ENCODE measurements around the gene MT1G.

- no peak for TF ChIP-seq CTCF (IDR thresholded peaks at IDR 0.05)
- TF ChIP-seq POLR2A (IDR thresholded peaks at IDR 0.05), result no peak
These were observed 15.0 kb upstream of the MT1G start for GRCh38 chr16:56682703-56683397.

All from testis (tissue), 2 donors.